Stimulated activated CD8-positive, alpha-beta memory T cell treated with anti-CD3 and anti-CD28 coated beads, Interleukin-2, amount 100 ng/mL, for 48 hours (primary cell): ENCODE results near the gene CELSR1.

ENCODE experiments used
- DNase-seq, 2 donors: peaks; one replicate each; pipeline ENCODE4 v3.0.0-alpha.2; 2020; ENCODE audit warnings: low read depth in 2 of 2

The CELSR1 gene

GRCh38 chr22:46537225-46537945, at the start of gene CELSR1:
Gene CELSR1 (minus strand): TSS chr22:46537620. CDS start chr22:46537170, 450 bp downstream.
- no peak for DNase-seq

GRCh38 chr22:46587061-46587460, 49.6 kb upstream of the CELSR1 start:
- DNase-seq = no peak

GRCh38 chr22:46586531-46587011, 49.2 kb upstream of the CELSR1 start:
- DNase-seq = no peak

GRCh38 chr22:46586123-46586519, 48.7 kb upstream of the CELSR1 start:
- no peak for DNase-seq

- no peak for DNase-seq
Measured at GRCh38 chr22:46585340-46586122, 48.1 kb upstream of the CELSR1 start.

GRCh38 chr22:46584081-46584921, 46.9 kb upstream of the CELSR1 start:
- no peak for DNase-seq

- no peak for DNase-seq
Measured at GRCh38 chr22:46583571-46583970, 46.2 kb upstream of the CELSR1 start.

GRCh38 chr22:46582281-46582933, 45.0 kb upstream of the CELSR1 start:
- no peak for DNase-seq

GRCh38 chr22:46581538-46582244, 44.3 kb upstream of the CELSR1 start:
- DNase-seq = no peak

- DNase-seq = no peak
Measured at GRCh38 chr22:46580940-46581537, 43.6 kb upstream of the CELSR1 start.

GRCh38 chr22:46579751-46580449, 42.5 kb upstream of the CELSR1 start:
- DNase-seq = no peak

GRCh38 chr22:46578824-46579561, 41.6 kb upstream of the CELSR1 start:
- DNase-seq = no peak

- DNase-seq = no peak
Measured at GRCh38 chr22:46578251-46578823, 40.9 kb upstream of the CELSR1 start.

GRCh38 chr22:46577368-46578249, 40.2 kb upstream of the CELSR1 start:
- no peak for DNase-seq

GRCh38 chr22:46576556-46577367, 39.3 kb upstream of the CELSR1 start:
- peak; percentile 43 to 52 for DNase-seq

GRCh38 chr22:46575911-46576555, 38.6 kb upstream of the CELSR1 start:
- DNase-seq = no peak
